OCI-M2 (cell line): ENCODE measurements around the gene EPN3.

Experiments used
- DNase-seq: peaks from one replicate; lab custom pipeline; 2025; ENCODE audit not compliant: unreplicated experiment; lab: John Stamatoyannopoulos, UW

EPN3 gene

DNA sequence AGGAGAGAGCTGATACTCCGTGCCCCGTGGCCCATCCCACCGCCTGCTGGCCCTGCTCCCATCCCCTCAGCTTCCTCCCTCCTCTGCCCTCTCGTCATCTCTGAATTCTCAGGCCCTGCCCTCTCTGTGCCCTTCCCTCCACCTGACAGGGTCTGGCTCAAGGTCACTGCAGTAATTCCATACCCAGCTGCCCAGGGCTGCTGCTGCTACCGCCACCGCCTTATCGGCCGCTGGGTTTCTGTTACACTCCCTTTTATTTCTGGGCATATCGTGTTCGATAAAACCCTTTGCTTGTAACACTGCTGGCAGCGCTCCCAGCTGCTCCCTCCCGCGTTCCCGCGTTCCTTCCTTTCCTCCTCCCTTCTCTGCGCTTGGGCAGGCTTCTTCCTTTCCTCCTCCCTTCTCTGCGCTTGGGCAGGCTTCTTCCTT, 1.2 kb downstream of the EPN3 start:
- no peak for DNase-seq

DNA sequence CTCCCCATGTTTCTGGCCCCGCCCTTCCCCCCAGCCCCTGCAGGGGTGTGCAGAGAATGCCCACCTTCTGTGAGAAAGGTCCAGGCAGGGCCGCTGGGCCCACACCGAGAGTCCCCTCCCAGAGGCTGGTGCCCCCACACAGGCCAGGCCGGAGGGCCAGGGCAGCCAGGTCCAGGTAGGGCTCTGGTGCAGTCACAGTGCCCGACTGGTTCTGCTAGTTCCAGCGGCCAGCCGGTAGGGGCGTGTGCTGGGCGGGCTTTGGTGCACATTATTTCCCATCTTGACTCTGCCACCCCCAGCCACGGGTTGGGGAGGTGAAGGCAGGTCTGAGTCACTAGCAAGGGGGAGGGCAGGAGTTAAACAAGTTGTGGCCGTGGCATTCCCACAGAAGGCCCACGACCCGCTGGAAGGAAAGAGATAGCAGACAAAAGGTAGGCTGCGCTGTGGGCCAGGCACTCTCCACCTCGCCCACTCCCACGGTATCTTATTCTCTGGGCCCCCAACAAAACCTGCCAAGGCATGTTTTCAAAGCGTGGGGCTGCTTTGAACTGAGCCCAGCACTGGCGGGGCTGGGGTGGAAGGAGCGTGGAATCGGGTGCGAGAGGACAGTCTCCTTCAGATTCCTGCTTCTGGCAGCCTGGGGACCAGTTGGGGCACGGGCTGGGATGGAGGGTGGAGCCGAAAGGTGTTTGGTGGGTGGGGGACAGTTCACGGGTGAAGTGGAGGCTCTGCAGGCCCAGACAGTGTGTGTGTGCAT, 1.9 kb downstream of the EPN3 start:
- DNase-seq = no peak

DNA sequence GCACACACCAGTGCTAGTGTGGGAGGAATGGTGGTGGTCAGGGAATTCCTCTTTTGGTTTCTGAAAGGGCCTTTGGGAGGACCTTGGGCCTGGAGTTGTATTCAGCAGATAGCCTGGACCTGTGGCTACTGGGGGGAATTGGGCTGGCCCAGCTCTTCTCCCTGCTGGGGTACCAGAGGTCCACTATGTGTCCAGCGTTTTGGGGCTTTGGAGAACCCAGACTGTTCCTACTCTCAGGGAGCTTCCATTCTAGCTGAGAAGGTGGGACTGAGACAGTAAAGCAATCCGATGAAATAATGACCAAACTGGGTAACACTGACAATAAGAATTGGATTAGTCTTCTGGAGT, 2.4 kb downstream of the EPN3 start:
- DNase-seq = no peak

DNA sequence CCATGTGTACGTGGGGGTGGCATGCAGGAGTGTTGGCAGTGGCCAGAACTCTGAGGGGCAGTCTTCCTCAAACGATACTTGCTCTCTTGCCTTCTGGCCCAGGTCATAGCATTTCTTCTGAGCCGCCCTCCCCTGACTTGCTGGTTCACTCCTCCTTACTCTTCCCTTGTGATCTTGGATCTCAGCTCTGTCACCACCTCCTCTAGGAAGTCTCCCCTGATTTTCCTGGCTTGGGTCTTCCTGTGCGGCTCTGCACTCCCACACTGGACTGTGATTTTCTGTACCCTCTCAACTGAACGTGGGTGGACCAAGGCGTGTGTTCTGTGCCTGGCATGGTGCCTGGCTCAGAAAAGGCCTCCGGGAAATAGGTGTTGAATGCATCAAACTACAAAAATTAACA, 2.9 kb downstream of the EPN3 start:
- DNase-seq = no peak

DNA sequence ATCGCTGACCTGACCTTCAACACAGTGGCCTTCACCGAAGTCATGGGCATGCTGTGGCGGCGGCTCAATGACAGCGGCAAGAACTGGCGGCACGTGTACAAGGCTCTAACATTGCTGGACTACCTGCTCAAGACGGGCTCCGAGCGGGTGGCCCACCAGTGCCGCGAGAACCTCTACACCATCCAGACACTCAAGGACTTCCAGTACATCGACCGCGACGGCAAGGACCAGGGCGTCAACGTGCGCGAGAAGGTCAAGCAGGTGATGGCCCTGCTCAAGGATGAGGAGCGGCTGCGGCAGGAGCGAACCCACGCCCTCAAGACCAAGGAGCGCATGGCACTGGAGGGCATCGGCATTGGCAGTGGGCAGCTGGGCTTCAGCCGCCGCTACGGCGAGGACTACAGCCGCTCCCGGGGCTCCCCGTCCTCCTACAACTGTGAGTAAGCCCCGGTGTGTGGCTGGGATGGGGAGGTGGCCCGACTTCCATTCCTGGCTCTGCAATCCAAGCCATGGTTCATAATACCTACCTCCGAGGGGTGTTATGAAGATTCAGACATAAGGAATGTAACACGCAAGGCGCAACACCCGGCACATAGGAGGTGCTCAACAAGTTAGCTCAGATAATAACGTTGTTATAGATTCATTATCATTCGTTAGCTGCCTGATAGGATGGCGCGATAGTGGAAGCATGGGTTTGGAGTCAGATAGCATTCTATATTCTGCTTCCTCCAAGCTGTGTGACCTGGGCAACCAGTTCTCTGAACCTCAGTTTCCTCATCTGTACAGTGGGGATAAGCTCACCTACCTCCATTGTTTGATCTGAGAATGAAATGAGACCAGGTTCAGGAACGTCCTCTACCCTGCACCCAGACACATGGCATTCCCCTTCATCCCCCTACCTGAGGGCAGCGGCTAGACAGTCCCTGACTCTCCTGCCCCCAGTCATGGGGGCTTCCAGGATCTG, 4.4 kb downstream of the EPN3 start:
- DNase-seq = no peak

DNA sequence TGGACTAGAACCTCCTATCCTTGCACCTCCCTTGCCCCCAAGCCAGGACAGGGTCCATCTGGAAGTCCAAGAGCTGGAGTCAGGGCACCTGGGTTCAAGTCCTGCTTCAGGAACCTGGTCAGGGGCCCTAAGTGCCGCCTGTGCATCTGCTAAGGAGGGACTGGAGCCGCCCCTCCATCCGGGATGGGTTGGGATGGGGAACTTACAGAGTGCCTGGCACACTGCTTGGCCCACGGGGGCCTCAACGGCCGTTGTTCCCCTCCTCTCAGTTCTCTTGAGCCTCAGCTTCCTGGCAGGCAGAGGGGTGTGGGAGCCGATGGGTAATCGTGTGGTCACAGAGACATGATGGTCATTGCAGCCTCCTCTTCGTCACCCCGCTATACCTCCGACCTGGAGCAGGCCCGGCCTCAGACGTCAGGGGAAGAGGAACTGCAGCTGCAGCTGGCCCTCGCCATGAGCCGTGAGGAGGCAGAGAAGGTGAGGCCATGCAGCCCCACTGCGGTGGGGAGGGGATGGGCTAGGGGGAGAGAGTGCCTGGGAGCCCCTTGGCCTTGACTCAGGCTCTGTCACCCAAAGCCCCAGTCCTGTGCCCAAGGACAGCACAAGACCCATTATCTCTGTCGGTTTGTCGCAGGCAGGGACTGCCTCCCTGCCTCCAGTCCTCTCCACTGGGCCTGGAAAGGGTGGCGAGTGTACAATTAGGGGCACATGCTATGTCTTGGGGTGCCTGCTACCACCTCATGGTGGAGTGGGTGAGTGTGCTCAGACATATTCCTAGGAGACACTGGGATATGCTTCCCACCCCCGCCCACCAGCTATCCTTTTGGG, 5.4 kb downstream of the EPN3 start:
- no peak for DNase-seq

DNA sequence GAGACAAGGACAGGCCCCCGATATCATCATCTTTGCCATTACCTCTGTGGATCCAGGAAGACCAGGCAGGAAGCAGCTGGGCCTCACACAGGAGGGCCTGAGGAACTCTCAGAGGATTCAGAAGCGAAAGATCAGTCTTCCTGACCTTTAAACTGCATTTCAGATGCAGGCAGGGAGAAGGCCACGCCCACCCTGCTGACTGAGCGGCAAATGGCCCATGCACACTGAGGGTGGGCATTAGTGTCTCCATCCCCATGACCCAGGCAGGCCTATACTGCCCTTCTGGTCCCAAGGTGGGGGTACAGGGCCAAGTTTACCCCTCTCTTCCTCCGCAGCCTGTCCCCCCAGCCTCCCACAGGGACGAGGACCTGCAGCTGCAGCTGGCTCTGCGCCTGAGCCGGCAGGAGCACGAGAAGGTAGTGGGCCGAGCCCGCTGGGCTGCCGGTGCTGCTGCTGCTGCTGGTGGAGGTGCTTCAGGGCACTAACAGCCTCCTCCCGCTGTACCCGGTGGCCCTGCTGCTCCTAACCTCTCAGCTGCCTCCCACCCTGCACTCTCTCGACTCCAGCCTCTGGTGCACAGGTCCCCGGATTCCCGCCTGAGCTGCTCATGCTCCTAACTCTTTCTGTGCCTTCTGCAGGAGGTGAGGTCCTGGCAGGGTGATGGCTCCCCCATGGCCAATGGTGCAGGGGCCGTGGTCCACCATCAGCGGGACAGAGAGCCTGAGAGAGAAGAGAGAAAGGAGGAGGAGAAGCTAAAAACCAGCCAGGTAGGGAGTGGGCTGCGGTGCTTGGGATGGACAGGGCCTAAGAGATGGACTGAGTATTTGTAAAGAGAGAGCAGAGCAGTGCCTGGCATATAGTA, 6.2 kb downstream of the EPN3 start:
- DNase-seq = no peak

DNA sequence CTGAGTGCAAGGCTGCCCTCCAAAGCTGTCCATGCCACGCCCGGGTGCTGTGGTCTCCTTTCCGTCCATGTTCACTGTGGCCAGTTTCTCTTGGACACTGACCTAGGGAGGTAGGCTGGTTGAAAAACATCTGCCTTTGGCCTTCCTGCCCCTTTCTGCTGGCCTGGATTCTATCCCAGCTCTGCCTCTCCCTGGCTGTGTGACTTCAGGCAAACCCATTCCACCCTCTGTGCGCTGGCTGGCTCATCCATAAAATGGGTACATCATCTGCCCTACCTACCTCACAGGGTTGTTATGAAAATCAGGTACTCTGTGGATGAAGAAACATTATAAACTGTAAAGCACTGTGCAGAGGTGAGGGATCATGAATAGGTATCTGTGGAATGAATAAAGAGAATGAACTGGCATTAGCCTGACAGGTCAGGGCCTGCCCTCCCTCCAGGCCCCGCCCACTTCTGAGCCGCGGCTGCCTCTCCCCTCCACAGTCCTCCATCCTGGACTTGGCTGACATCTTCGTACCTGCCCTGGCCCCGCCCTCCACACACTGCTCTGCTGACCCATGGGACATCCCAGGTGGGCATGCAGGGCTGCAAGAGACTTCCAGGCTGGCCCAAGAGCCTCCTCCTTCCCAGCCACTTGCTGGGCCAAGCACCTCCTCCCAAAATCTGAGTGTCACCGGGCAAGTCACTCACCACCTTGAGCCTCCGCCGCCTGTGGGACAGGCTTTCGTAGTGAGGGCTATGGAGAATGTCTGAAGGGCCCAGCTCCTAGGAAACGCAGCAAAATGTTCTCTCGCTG, 7.4 kb downstream of the EPN3 start:
- DNase-seq = no peak

DNA sequence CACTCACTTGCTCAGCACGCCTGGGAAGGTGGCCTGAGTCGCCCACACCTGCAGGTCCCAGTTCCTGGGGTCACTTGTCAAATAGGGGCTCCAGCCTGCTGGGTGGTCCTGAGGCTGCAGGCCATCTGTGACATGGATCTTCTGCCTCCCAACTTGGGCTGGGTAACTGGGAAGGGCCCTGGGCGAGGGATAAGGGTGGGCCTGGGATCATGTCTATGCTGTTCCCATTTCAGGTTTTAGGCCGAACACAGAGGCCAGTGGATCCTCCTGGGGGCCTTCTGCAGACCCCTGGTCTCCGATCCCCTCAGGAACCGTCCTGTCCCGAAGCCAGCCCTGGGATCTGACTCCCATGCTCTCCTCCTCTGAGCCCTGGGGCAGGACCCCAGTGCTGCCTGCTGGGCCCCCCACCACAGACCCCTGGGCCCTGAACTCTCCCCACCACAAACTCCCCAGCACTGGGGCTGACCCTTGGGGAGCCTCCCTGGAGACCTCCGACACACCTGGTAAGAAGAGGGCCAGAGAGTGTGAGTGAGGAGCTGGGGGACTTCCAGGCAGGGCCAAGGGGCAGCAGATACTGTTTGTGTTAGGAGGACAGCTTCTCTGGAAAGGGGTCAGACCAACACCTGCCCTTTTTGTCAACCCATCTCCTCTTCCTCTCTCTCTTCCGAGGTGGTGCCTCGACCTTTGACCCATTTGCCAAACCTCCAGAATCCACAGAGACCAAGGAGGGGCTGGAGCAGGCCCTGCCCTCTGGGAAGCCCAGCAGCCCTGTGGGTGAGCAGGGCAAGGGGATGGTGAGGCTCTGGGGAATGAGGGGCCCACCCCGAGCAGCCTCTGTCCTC, 8.2 kb downstream of the EPN3 start:
- DNase-seq = no peak

DNA sequence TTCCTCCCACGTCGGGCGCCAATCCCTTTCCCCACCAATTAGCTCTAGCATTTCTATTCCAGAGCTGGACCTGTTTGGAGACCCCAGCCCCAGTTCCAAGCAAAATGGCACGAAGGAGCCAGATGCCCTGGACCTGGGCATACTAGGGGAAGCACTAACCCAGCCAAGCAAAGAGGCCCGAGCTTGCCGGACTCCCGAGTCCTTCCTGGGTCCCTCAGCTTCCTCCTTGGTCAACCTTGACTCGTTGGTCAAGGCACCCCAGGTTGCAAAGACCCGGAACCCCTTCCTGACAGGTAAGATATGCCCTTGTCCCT, 8.8 kb downstream of the EPN3 start:
- no peak for DNase-seq

DNA sequence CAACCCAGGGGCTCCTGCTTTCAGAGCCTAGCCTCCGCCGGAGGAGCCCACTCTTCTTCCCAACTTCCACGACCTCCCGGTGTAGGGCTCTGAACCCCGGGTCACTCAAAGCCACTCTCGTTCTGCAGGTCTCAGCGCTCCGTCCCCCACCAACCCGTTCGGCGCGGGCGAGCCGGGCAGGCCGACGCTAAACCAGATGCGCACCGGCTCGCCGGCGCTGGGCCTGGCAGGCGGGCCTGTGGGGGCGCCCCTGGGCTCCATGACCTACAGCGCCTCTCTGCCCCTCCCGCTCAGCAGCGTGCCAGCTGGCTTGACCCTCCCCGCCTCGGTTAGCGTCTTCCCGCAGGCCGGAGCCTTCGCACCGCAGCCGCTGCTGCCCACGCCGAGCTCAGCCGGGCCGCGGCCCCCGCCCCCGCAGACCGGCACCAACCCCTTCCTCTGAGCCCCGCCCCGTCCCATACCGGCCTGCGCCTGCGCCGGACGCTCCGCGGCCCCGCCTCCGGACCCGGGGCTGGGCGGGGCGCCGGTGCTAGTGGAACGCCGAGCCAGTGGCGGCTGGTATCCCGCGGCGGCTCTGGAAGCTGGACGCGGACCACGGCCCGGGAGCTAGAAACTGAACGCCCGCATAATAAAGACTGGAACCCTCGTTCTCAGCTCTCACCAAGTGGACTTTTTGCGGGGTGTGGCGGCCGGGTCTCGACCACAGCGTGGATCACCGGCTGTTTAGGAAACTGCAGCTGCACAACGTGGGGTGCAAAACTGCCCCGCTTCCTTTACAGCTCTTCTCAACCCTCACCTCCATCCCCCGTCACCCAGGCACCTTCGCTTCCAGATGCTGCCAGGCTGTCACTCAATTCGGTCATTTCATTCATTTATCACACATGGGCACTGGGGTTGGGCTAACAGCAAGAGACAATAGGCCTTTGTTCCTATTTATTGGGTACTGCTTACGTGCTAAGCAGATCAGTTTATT, 9.5 kb downstream of the EPN3 start:
- no peak for DNase-seq

DNA sequence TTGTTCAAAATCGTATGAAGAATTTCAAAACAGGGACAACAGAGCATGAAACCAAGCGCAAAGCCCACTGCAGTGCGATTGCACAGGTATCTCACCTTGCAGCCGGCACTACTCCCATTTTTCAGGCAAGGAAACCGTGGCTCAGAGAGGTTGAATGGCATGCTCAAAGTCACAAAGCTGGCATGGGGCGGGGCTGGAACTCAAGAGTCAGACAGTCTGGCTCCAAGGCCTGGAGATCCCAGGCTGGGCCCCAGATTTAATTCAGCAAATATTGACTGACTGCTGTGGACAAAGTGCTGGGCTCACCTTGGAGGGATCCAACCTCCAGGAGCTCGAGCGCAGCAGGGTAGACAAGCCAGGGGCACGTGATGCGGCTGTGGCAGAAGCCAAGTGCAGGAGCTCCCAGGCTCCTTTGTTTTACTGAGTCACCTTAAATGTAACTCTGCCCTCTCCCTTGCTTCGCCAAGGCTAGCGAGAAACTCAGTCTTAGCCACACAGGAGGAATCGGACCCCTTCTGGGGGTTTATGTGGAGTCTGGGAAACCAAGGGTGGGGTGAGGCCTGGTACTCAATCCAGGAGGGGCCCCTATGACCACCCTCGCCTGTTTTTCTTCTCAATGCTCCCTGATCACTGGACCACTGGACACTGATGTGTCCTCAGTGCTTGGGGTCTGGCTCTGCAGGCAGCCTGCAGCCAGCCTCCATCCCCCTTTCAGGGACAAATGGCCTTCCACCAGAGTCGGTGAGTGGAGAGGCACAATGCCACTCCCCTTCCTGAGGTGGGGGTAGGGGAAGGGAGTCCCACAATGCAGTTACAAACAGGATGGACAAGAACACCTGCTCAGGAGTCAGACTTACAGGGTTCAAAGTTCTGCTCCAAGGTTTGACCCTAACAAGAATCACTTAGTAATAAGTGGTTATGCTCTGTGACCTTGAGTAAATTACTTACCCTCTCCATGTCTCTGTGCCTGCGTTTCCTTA, 10.6 kb downstream of the EPN3 start:
- DNase-seq = no peak

DNA sequence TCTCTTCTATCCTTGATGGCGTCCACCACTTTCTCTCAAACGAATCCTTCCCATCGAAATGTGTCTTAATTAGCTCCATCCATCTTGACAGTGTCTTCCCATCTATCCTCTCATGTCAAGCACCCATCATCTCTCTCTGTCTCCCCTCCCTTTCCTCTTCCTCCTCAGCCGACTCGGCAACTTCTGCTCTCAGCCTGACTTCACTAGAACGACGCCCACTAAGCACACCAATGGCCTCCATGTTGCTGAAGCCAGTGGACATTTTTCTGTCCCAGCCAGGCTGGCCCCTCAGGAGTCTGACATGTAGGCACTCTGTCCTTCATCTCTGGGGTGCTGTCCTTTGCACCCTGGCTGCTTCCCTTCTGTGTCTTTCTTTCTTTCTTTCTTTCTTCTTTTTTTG, 12.0 kb downstream of the EPN3 start:
- DNase-seq = no peak

DNA sequence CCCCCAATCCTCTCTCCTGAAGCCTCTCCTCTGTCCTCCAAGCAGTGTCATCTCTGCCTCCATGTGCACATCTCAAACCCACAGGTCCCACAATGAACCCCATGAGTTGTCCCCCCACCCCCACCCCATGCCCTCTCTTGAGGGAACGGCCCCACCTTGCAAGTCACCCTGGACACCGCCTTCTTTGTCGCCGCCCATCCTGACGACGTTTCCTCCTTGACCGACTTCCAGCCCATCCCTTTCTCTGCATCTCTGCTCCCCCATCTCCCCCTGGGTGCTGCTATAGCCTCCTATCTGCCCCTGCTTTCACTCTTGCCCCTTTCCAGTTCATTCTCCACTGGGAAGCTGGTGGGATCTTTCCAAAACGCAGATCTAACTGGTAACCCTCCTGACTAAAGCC, 12.8 kb downstream of the EPN3 start:
- DNase-seq = no peak

DNA sequence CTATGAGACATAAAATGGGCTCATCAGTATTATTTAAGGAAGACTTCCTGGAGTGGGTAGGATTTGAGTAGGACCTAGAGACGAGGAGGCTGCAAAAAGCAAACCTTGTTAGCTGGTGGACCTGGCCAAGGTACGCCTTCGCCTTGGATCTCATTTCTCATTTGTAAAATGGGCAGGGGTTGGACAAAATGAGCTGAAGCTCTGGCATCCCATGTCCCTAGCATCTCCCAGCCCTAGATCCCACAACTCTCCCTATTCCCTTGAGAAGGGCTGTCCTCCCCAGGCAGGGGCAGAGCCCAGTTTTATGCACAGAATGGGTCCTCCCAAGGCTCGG, 14.1 kb downstream of the EPN3 start:
- no peak for DNase-seq

DNA sequence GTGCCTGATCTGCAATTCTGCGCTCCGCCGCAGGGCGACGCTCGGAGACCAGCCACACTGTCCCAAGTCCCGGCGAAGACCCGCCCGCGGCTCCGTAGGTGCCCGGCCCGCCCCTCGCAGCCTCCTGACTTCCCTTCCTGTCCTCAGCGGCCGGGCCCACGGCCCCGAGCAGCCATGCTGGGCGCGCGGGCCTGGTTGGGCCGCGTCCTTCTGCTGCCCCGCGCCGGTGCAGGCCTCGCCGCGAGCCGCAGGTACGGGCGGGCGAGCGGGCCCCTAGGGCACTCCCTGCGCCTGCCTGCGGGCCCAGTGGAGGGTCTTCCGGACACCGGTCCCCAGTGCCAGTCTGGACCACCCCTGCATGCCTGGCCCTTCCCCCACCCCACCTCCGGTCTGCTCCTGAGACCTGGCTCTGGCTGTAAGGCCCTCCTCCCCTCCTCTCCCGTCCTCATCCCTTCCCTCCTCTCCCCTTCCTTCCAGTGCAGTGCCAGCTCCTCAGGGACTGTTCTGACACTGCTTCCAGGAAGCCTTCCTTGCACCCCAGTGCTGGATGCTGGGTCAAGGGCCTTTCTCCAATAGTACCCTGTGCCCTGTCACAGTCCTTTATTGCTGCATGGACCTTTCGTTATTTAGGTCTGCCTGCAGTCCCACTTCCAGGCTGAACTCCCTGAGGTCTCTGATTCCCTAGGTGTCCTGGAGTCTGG, 14.7 kb downstream of the EPN3 start, which contains the start of gene SPATA20:
TSS of gene SPATA20 (plus strand) at position 140 of the 701 bp plus-strand sequence. CDS start at position 175, 35 bp downstream.
- DNase-seq = no peak
